UCSD-AML1 (cell line): ENCODE data around the gene CACNA1G.

ENCODE experiments used
- DNase-seq: peaks from one replicate; lab custom pipeline; 2025; ENCODE audit not compliant: unreplicated experiment; lab: John Stamatoyannopoulos, UW

The CACNA1G gene

DNA sequence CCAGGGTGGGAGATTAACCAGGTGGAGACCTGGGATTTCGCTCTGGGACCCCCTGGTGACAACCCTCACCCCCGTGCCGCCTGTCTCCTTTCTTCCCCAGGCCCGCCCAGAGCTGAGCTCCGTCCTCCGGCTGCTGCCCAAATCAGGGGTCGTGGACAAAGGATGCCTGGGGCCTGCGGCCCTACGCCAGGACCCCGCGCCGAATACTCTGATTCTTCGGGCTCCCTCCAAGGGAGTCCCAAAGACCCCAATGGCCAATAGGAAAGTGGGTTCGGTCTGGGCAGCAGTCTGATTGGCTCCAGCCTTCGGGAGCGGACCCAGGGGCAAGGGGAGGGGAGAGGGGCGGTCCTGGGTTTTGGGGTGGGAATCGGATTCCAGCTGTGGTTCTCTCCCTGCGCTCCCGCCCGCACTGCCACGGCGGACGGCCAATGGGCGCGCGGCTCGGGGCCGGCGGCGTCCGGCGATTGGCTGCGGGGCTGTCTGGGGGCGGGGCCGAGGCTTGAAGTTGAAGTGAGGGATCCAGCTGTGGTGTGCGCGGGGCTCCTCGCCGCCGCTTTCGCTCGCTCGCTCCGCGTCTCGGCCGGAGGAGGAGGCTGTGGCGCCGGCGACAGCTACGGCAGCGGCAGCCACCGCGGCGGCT, at the start of gene CACNA1G:
Gene CACNA1G (plus strand): TSS at position 531 of the 640 bp plus-strand sequence. CDS start 745 bp downstream, outside the sequence.
- DNase-seq, result peak; percentile 87

DNA sequence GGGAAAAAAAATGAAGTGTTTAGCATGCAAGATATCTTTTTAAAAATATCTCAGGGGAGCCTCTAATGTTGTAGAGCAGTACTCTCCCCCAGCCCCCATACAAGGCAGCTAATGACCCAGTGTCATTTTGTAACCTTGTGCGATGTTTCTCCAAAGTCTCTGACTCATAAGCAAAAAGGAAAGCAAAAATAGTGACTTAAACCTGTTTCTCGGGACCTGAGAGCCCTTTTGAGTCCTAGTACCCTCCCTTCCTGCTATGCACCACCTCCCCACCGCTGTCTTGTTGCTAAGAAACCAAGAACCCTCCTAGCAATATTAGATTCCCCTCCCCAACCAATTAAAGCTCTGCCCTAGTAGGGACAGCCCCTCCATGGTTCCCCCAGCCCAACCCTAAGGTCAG, 49.5 kb upstream of the CACNA1G start:
- DNase-seq, result no peak

DNA sequence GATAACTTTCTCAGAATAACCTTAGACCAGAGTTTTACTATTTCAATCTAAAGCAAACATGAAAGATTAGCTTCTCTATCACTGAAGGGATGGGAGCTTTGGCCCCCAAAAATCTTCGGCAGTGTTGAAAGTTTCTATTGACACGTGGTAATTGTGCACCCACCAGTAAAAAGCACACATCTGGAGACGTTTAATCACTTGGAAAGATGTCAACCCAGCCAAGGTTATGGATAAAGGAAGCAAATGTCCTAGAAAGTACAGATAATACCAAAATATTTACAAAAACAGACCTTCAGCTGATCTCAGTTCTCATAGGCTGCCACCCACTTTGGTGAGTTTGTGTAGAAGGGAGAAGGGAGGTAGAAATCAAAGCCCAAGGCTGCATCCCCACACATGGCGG, 47.0 kb upstream of the CACNA1G start:
- DNase-seq, result no peak

DNA sequence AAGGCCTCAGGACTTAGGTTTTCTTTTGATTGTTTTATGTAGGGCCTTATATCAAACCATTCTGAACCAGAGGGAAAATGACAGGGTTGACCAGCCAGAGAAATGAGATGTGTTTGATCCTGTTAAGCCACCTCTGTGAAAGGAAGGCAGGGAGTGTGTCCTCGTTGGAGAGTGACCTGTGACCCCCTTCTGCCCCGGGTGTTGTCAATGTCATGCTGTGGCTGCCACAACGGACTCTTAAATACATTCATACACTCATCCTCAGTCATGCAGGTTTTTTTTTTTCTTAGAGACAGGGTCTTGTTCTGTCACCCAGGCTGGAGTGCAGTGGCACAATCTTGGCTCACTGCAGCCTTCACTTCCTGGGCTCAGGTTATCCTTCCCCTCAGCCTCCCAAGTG, 46.1 kb upstream of the CACNA1G start:
- DNase-seq, result no peak

DNA sequence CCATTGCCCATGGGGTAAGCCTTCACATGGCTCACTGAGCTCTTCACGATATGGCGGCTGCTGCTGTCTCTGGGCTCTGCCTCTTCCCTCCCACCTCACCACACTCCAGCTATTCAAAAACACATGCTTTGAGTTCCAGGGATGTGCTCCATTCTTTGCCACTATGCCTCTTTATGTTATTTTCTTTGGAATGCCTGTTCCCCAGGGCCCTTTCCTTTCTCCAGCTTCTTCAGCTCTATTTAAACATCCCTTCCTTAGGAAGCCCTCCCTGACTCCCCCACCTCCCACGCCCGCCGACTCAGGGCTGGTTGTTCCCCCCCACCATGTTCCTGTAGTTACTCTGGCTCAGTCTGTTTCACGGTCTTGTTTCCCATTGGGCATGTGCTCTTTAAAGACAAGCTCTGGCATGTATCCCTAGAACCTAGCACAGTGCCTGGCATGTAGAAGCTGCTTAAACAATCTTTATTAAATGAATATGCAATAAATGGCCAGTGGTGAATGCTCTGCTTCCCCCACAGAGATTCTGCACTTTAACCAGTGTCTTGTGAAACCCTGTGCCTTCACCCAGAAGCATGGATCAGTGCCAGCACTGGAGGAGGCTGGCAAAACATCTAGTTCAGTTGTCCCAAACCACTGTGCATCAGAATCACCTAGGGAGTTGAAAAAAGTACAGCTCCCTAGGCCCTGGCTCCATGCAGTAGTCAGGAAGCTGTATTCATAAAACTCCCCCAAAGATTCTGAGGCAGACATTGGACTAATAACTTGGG, 45.4 kb upstream of the CACNA1G start:
- DNase-seq, result no peak

DNA sequence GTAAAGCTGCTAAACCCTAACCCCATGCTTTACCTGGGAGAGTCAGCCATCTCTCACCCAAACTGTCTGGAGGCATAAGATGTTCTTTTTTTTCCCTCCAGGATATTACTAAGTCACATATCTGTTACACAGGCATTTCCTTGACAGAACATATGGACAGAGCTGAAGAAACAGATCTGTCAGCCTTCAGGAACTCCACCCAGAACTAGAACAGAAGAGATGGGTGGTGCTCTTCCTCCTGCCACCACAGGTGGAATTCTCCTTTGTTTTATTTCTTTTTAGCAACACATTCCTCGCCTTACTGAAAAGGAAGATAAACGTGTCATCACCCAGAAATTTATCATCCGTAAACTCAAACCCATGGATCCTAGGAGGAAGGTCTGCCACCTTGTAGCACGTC, 43.5 kb upstream of the CACNA1G start:
- DNase-seq, result no peak

DNA sequence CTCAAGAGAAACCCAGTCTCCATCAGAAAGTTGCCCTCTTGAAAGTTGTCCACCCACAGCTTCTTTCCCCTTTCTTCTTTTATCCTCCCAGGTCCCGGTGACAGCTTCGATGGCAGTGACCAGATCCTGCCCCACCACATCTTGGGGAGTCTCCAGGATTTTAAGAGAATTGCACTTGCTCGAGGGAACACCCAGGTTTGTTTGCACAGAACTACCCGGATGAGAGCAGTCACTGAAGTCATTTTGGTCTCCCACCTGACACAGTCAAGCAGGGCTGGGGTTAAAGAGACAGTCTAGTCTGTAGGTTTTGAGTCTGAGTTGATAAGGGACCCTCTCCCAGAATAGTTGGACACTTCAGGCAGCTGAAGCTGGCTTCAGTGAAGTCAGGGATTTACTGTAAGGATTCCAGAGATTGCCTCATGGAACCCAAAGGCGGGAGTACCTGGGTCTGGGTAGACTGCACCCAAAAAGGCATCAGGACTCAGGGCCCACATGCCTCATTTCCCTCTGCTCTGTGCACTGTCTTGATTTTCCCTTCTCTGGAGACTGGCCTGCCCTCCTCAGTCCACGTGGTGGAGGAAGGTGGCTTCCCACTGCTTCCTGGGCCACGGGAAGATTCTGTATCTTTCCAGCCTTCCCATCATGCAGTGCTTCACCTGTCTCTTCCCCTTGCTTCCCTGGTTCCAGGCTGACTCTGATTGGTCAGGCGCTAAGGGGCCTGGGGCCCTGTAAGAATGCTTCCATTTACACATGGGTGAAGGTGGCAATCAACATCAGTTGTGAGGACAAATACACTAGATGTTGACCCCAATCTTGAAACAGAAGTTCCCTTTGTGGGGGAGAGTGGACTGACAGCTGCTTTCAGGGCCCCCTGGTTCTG, 42.8 kb upstream of the CACNA1G start:
- DNase-seq, result no peak

DNA sequence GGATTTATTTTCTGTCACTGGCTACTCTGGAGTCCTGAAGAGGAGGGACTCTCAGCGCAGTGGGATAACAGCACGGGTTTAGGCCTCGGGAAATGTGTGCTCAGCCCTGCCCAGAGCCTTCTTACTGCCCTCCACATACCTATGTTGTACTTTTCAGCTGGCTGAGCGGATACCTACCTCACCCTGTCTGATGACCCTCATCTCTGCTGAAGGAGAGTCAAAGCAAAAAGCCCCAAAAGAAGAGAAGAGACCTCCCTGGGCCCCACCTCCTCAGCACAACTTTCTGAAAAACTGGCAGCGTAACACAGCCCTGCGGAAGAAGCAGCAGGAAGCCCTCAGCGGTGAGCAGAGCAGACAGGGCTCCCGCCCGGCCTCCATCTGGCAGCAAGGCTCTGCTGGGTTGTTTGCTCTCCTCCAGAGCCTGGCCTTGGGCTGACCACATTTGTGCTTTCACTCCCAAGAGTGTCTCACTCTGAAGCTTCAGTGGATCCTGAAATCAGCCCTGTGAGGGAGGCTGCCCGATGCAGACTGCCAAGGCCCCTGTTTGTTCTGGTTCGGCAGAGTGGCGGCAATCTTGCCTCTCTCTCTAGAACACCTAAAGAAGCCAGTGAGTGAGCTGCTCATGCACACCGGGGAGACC, 42.0 kb upstream of the CACNA1G start:
- no peak for DNase-seq

DNA sequence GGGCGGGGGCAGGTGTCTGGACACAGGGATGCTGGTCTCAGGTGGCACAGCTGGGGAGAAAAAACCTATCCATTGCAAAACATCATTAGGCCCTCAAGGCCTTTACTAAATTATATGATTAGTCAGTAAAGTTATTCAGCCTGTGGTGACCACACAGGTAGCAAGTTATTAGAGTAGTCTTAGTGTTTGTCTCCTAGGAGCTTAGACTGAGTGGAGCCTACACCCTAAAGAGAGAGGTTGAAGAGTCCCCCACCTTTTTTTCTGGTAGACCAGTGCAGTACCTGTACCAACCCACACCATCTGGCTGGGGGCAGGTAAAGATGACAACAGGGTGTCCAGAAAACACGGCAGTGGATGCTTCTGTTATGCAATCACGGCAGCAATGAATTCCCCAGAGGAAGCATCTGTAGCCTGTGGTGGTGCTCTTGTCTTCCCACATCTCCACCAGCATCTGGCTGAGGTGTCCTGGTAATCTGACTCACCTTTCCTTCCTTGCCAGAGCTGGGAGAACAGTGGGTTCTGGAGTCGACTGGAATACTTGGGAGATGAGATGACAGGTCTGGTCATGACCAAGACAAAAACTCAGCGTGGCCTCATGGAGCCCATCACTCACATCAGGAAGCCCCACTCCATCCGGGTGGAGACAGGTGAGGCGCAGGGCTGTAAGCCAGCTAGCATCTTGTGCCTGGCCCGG, 41.2 kb upstream of the CACNA1G start:
- DNase-seq, result no peak

DNA sequence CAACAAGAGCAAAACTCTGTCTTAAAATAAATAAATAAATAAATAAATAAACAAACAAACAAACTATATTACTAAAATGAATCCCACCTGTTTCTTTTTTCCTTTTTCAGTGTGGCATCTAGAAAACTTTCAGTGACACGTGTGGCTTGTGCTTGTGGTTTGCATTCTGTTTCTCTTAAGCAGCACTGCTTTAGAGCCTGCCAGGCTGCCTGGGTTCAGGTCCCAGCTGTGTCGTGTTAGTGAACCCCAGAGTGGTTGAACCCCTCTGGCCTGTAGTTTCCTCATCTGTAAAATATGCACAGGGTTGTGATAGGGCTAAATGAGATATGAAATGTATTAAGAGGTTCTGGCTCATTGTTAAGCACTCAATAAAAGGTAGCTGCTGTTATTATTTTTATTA, 40.0 kb upstream of the CACNA1G start:
- DNase-seq, result no peak

DNA sequence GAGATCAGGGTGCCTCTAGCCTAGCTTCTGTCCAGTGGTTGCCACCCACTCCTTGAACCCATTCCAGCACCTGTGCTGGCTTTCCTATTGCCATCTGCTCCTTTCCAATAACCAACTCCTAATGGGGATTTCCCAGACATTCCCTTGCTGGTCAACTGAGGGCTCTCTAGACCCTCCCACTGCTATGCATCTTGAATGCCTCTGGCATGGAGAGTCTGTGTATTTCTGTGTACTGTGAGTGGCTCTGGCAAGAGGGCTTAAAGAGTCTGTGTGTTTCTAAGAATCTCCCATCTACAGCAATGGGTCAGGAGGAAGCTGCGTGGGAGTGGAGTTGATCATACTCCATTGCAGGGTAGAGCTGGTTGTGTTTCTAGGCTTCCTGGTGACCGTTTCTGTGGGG, 39.0 kb upstream of the CACNA1G start:
- no peak for DNase-seq

DNA sequence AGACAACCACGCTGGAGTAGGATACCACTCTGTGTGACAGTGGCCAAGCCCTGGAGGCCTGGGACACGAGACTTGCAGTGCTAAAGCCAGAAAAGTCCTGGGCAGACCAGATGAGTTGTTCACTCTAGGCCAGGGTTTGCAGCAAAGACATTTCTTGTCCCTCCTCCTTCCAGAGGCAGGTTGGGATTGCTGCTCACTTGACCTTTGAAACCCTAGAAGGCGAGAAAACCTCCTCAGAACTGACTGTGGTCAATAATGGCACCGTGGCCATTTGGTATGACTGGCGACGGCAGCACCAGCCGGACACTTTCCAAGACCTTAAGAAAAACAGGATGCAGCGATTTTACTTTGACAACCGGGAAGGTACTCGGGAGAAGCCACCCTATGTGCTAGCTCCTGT, 37.7 kb upstream of the CACNA1G start:
- DNase-seq, result no peak

DNA sequence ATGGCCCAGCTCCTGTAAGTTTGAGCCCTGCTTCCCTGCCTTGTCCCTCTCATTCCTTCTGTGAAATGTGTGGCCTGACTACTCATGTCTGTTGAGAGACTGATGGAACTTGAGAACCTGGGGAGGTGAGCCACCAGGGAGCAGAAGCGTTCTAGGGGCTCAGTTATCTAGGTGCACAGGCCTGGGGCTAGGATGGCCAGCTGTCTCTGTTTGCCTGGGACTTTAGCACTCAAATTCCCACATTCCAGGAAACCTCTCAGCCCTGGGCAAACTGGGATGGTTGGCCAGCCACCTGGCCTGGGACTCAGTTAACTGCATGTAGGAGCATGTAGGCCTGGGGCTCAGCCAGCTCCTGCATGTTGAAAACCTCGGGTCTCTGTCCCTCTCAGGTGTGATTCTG, 37.3 kb upstream of the CACNA1G start:
- no peak for DNase-seq

DNA sequence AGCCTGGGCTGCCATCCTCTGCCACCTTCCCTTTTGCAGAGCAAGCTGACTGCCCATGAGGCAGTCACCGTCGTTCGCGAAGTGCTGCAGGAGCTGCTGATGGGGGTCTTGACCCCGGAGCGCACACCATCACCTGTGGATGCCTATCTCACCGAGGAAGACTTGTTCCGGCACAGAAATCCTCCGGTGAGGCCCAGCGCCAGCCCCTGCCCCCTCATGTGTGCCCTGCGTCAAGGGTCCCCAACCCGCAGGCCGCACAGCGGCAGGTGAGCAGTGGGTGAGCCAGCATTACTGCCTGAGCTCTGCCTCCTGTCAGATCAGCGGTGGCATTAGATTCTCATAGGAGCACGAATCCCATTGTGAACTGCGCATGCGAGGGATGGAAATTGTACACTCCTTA, 35.7 kb upstream of the CACNA1G start:
- no peak for DNase-seq

DNA sequence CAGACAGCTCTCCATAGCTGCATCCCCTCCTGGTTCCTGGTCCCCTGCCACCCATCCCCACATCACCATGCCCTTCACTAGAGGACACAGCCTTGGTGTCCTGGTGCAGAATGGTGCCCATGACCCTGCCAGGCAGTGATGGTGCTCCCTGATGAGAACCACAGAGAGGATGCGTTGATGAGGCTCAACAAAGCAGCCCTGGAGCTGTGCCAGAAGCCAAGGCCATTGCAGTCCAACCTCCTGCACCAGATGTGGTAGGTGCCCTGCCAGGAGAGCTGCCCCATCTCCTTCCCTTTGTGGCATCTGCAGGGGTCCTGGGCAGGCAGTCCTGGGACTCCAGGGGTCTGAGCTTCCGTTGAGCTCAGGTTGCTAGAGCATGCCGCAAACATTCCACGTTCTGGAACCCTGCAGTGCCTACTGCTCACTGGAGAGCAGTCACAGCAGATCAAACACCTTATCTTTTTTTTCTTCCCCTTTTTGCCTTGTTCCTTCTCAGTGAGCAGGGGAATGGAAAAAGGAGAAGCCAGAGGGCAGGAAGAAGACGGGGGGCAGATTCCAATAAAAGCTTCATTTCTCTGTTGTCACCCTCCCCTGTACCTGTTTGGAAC, 33.3 kb upstream of the CACNA1G start:
- DNase-seq, result no peak

DNA sequence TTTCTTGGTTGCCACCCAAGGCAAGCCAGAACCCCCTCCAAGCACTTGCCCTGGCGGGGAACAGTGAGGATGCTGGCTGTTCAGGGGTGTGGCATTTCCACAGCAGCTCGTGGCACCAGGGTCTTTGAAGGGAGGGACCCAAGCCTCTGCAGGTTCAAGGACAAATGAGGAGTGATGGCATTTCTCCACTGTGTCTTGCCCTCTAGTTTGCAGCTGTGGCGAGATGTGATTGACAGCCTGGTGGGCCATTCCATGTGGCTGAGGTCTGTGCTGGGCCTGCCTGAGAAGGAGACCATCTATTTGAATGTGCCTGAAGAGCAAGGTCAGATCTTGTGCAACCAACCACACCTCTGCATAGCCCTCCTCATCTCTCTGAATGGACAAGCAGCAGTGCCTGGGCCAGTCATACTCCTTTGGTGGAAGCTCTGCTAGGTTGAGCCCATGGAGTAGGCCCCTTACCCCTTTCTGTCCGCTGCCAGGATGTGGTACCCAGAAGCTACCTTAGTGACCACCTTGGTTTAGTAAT, 32.5 kb upstream of the CACNA1G start:
- DNase-seq, result no peak

DNA sequence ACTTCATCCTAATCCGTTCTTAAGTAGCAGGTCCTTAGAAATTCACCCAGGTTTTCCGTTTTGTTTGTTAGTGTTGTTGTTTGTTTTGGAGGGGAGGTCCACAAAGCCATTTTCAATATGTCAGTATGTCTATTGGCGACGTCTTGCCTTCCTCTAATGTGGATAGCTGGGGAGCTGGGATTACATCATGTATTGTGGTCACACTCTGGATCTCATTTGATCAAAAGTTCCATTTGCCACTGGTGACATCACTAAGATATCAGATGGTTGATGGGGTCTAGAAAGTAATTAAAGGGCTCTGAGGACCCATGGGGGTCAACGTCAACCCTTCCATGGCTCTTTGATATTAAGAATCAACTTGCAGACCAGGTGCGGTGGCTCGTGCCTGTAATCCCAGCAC, 30.7 kb upstream of the CACNA1G start:
- DNase-seq, result no peak

DNA sequence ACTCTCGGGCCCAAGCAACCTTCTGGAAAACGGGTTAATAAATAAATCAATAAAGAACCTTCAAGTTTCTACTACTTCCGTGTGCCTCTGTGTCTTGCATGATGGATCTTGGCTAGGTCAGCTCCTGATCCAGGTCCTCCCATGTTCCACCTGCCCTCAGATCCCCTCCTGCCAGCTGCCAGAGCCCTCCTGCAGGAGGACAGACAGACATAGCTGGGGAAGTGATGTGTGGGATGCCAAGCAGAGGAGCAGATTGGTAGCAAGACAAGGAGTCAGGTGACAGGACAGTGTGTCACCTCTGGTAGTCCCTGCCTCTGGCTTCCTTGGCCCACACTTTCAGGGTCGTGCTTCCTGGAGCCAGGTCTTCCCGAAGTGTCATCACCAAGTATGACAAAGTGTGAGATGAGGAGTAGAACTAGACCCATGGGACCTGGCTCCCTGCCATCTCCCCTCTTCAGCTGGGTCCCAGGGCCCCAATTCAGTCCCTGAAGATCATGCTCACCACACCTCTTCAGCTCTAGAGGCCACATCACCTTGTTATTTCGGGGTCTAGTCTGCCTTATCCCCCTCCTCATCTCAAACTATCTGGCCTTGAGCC, 29.0 kb upstream of the CACNA1G start:
- DNase-seq, result no peak

DNA sequence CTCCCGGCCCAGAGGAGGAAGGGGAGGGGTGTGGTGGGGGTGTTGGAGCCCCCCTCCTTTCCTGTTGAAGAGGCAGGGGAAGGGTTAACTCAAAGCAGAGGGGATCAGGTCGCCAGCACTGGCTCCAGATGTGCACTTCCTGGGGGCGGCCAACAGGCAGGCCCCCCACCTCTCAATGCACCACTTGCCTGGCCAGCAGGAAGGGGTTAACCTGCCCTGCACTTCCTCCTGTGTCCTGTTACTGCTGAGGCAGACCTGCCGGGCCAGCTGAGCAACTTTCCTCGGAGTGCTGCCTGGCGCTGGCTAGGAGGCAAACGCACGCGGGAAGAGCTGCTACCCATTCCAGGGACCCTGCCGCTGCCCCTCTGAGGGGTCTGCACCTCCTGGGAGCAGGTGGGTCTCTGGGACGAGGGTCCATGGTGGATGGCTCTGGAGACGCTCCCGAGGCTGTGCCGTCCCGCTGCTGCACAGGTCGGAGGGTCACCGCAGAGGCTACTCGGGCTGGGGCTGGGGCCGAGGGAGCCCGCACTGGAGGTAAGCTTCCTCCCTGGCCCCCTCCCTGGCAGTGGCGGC, 28.0 kb upstream of the CACNA1G start, which contains the start of gene EPN3:
Gene EPN3 (plus strand): TSS at position 284 of the 573 bp plus-strand sequence. CDS start 3,822 bp downstream, outside the sequence.
- peak; percentile 34 for DNase-seq
